Renal cortical epithelial cell (primary cell): ENCODE data around the gene CREB3. TPM values are rescaled to one million over a fixed set of nuclear protein-coding genes. Genes with fewer than 3 reads are reported as not detected.

Experiments used
- DNase-seq: peaks from one replicate; pipeline ENCODE4 v3.0.0-alpha.2; 2011; ENCODE audit warnings: low read depth
- total RNA-seq: library from RNA; depleted of rRNA; stranded (reverse); fragments of >200 nt; gene quantifications from 2 replicates; pipeline ENCODE4 v1.2.3, GENCODE V29; 2014

CREB3 gene
- total RNA-seq, 1 donor from 2014 or later: 57.8 TPM

DNA sequence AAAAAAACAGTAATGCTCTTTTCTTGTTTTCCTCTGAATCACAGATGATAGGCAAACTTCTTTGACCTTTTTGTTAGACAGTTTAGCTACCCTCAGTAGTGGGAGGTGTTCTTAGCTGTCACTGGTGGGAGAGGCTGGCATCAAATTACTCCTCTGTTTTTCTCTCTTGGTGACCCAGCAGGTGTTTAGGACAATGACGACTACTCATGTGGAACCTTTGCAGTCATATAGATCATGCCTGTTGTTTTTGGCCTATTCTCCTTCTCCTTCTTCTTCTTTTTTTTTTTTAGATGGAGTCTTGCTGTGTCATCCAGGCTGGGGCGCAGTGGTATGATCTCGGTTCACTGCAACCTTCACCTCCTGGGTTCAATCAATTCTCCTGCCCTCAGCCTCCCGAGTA lies 43.6 kb downstream of the CREB3 start:
- no peak for DNase-seq

DNA sequence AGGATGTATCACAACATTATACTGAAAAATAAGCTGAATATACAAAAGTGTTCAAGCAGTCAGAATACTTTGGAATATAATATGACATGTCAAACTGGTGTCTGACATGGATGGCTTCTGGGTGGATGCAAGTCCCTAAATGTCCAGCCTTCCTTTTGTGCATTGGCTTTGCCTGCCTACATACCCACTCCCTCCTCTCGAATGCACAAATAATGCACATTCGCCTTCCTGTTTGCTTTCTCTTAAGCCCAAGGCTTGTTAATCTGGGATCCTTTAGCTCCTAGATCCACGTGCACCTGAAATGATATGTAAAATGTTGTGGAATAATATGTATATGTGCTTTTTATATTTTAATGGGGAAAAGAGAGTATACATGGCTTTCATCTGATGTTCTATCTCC lies 46.0 kb downstream of the CREB3 start:
- no peak for DNase-seq

DNA sequence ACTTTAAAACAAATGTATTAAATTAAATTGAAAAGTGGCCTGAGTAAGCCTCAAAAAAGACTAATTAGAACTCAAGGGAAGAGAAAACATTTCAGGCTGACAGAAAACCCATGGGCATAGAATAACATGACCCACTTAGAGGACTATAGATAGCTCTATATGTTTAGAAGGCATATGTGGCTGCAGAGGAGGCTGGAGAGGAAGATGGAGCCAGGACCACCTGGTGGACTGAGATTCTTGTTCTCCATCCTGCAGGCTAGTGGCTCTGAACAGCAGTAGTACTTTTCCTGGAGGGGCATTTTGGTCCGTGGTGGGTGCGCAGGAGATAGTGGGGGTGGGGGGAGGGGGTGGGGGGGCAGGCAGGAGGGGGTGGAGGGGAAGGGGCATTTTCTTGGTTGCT lies 48.6 kb downstream of the CREB3 start:
- DNase-seq: no peak

DNA sequence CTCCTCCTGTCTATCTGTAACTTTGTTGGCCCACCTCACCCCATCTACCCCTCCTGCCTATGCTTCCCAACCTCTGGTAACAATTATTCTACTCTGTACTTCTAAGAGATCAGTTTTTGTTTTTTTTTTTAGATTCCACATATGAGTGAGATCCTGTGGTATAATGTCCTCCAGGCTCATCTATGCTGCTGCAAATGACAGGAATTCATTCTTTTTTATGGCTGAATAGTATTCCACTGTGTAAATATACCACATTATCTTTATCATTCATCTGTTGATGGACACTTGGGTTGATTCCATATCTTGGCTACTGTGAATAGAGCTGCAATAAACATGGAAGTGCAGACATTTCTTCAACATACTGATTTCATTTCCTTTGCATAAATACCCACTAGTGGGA lies 51.0 kb downstream of the CREB3 start:
- DNase-seq: no peak

Other genes starting within 250 kb of the CREB3 start
- gene RUSC2, start 242.6 kb upstream of the CREB3 start, total RNA-seq: 20.8 and 42.4 TPM in 2 replicates
- gene TESK1, start 127.4 kb upstream of the CREB3 start, total RNA-seq: 5.6 and 10.6 TPM in 2 replicates
- 0.60 and 1.2 TPM in 2 replicates for gene CD72, start 114.3 kb upstream of the CREB3 start, total RNA-seq
- gene SIT1, start 81.7 kb upstream of the CREB3 start, total RNA-seq: not detected in 2 replicates
- 5,792 and 14,792 TPM in 2 replicates for gene RMRP, start 74.6 kb upstream of the CREB3 start, total RNA-seq
- 11.9 and 24.8 TPM in 2 replicates for gene CCDC107, start 74.4 kb upstream of the CREB3 start, total RNA-seq
- gene ARHGEF39, start 67.5 kb upstream of the CREB3 start, total RNA-seq: 0.25 and 9.9 TPM in 2 replicates
- 6.8 and 6.9 TPM in 2 replicates for gene CA9, start 58.7 kb upstream of the CREB3 start, total RNA-seq
- gene TPM2, start 42.7 kb upstream of the CREB3 start, total RNA-seq: 51.4 and 124 TPM in 2 replicates
- 266 and 772 TPM in 2 replicates for gene TLN1, start 471 bp upstream of the CREB3 start, total RNA-seq
- gene GBA2, start 16.6 kb downstream of the CREB3 start, total RNA-seq: 14.9 and 46.9 TPM in 2 replicates
- gene RGP1, start 16.6 kb downstream of the CREB3 start, total RNA-seq: 13.7 and 24.3 TPM in 2 replicates
- gene MSMP, start 21.6 kb downstream of the CREB3 start, total RNA-seq: not detected in 2 replicates
- gene NPR2, start 58.9 kb downstream of the CREB3 start, total RNA-seq: 13.9 and 35.6 TPM in 2 replicates
- 0.80 TPM in 1 of 2 replicates, not detected in the other for gene SPAG8, start 79.6 kb downstream of the CREB3 start, total RNA-seq
- 12.7 and 25.7 TPM in 2 replicates for gene HINT2, start 82.4 kb downstream of the CREB3 start, total RNA-seq
- not detected in 2 replicates for gene FAM221B, start 96.1 kb downstream of the CREB3 start, total RNA-seq
- gene TMEM8B, start 96.6 kb downstream of the CREB3 start, total RNA-seq: 0.69 and 9.4 TPM in 2 replicates
- not detected in 2 replicates for gene OR13J1, start 137.7 kb downstream of the CREB3 start, total RNA-seq
- 0.45 TPM in 1 of 2 replicates, not detected in the other for gene HRCT1, start 173.5 kb downstream of the CREB3 start, total RNA-seq
- 0.17 TPM in 1 of 2 replicates, not detected in the other for gene SPAAR, start 176.8 kb downstream of the CREB3 start, total RNA-seq
- gene OR2S2, start 225.5 kb downstream of the CREB3 start, total RNA-seq: not detected in 2 replicates